HEK293 (cell line): Measurements from ENCODE around the gene STIL.

Source experiments
- CTCF ChIA-PET: fragments of 350-600 bp; formaldehyde crosslinking; extraction: SDS; loops from one replicate; lab custom pipeline; 2021; ENCODE audit warnings: antibody characterized with exemption; lab: Yijun Ruan, JAX
- POLR2A ChIA-PET: fragments of 300-600 bp; formaldehyde crosslinking; extraction: SDS; loops from one replicate; lab custom pipeline; 2020; ENCODE audit warnings: antibody characterized with exemption, inconsistent platforms; lab: Yijun Ruan, JAX
- H3K27ac ChIP-seq: fragments of 200-500 bp; sonication (Bioruptor generic); 2 replicates; pipeline ENCODE4 v1.5.1; 2014; ENCODE audit warnings: low read depth, low read length, control low read depth, inconsistent platforms; ENCODE audit errors: extremely low read depth
- H3K36me3 ChIP-seq, 2 experiments: fragments of 200-500 bp in 1 of 2; sonication (Bioruptor generic) in 1 of 2; 1 replicate in 1 of 2; 2 replicates in 1 of 2; pipeline ENCODE4 v1.5.1; 2014 to 2017; ENCODE audit warnings: inconsistent platforms in 2 of 2, low read length in 2 of 2; ENCODE audit not compliant: control insufficient read depth in 2 of 2, insufficient read depth in 1 of 2
- H3K4me1 ChIP-seq: fragments of 200-500 bp; sonication (Bioruptor generic); 2 replicates; pipeline ENCODE4 v1.5.1; 2014; ENCODE audit warnings: mild to moderate bottlenecking, low read length, inconsistent platforms; ENCODE audit not compliant: control insufficient read depth, insufficient read depth
- H3K4me3 ChIP-seq: 2 replicates; pipeline ENCODE4 v1.5.1; 2011; ENCODE audit warnings: low read depth, mild to moderate bottlenecking, control low read depth, low read length, moderate library complexity
- H3K9me3 ChIP-seq: fragments of 200-500 bp; sonication (Bioruptor generic); 2 replicates; pipeline ENCODE4 v1.5.1; 2014; ENCODE audit warnings: low read depth, low read length, inconsistent platforms; ENCODE audit not compliant: control insufficient read depth, insufficient read depth
- OSR2 ChIP-seq: fragments of 450-650 bp; formaldehyde crosslinking; IDR thresholded peaks from 2 replicates; pipeline ENCODE4 v1.5.1; 2016; ENCODE audit warnings: missing biosample characterization, missing genetic modification characterization
- SCRT1 ChIP-seq: fragments of 450-650 bp; formaldehyde crosslinking; IDR thresholded peaks from 2 replicates; pipeline ENCODE4 v1.5.1; 2016; ENCODE audit warnings: missing biosample characterization, missing genetic modification characterization, borderline replicate concordance
- SCRT2 ChIP-seq: fragments of 450-650 bp; formaldehyde crosslinking; IDR thresholded peaks from 2 replicates; pipeline ENCODE4 v1.5.1; 2016; ENCODE audit warnings: missing biosample characterization, missing genetic modification characterization
- ZBTB7A ChIP-seq: fragments of 450-650 bp; formaldehyde crosslinking; IDR thresholded peaks from 2 replicates; pipeline ENCODE4 v1.5.1; 2016; ENCODE audit warnings: low read depth, missing biosample characterization, missing genetic modification characterization
- ZFP41 ChIP-seq: fragments of 450-650 bp; formaldehyde crosslinking; IDR thresholded peaks from 2 replicates; pipeline ENCODE4 v1.5.1; 2016; ENCODE audit warnings: missing biosample characterization, missing genetic modification characterization, borderline replicate concordance
- ZNF146 ChIP-seq: fragments of 450-650 bp; formaldehyde crosslinking; IDR thresholded peaks from 2 replicates; pipeline ENCODE4 v1.5.1; 2016; ENCODE audit warnings: missing biosample characterization, missing genetic modification characterization
- ZNF19 ChIP-seq: fragments of 450-650 bp; formaldehyde crosslinking; IDR thresholded peaks from 2 replicates; pipeline ENCODE4; 2016; ENCODE audit warnings: missing biosample characterization, missing genetic modification characterization, low read depth
- ZNF398 ChIP-seq: fragments of 450-650 bp; formaldehyde crosslinking; IDR thresholded peaks from 2 replicates; pipeline ENCODE4 v1.5.1; 2017; ENCODE audit warnings: missing biosample characterization, missing genetic modification characterization
- ZNF473 ChIP-seq: fragments of 450-650 bp; formaldehyde crosslinking; IDR thresholded peaks from 2 replicates; pipeline ENCODE4 v1.5.1; 2017; ENCODE audit warnings: missing biosample characterization, missing genetic modification characterization
- ZNF501 ChIP-seq: fragments of 450-650 bp; formaldehyde crosslinking; IDR thresholded peaks from 2 replicates; pipeline ENCODE4 v1.5.1; 2016; ENCODE audit warnings: missing biosample characterization, missing genetic modification characterization
- ZNF555 ChIP-seq: fragments of 450-650 bp; formaldehyde crosslinking; conservative IDR thresholded peaks from 2 replicates; pipeline ENCODE4 v1.5.1; 2017; ENCODE audit warnings: missing biosample characterization, mild to moderate bottlenecking, missing genetic modification characterization, inconsistent platforms
- ZNF580 ChIP-seq: fragments of 450-650 bp; formaldehyde crosslinking; IDR thresholded peaks from 2 replicates; pipeline ENCODE4 v1.5.1; 2016; ENCODE audit warnings: missing biosample characterization, missing genetic modification characterization
- ZNF654 ChIP-seq: fragments of 450-650 bp; formaldehyde crosslinking; IDR thresholded peaks from 2 replicates; pipeline ENCODE4 v1.5.1; 2016; ENCODE audit warnings: low read depth, missing biosample characterization, missing genetic modification characterization
- ZNF670 ChIP-seq: fragments of 450-650 bp; formaldehyde crosslinking; IDR thresholded peaks from 2 replicates; pipeline ENCODE4 v1.5.1; 2016; ENCODE audit warnings: missing biosample characterization, missing genetic modification characterization, low read depth
- ZNF701 ChIP-seq: fragments of 450-650 bp; formaldehyde crosslinking; IDR thresholded peaks from 2 replicates; pipeline ENCODE4 v1.5.1; 2016; ENCODE audit warnings: missing biosample characterization, missing genetic modification characterization
- TF ChIP-seq, protein P1 (sequence below): fragments of 450-650 bp; formaldehyde crosslinking; IDR thresholded peaks from 2 replicates; pipeline ENCODE4 v1.5.1; 2017; ENCODE audit warnings: missing biosample characterization, missing genetic modification characterization
- TF ChIP-seq, protein P2 (sequence below): fragments of 450-650 bp; formaldehyde crosslinking; IDR thresholded peaks from 2 replicates; pipeline ENCODE4 v1.5.1; 2016; ENCODE audit warnings: missing biosample characterization, missing genetic modification characterization

Gene STIL

DNA sequence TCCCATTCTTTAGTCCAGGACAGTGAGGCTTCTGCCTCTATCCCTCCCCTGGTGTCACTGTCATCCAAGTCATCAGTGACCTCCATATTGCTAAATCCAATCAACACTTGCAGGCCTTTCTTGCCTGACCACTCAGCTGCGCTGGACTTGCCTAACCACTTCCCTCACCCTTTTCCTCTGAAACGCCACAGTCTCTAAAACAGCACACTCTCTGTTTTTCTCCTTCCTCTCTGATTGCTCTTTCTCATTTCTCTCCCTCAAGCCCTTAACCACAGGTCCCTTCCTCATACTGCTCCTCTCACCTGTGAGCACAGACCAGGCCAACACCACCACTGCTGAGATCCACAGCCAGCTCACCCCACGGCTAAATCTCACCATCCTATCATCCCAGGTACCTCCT lies 99.4 kb downstream of the STIL start (continued):
- TF ChIP-seq, protein P1, sequence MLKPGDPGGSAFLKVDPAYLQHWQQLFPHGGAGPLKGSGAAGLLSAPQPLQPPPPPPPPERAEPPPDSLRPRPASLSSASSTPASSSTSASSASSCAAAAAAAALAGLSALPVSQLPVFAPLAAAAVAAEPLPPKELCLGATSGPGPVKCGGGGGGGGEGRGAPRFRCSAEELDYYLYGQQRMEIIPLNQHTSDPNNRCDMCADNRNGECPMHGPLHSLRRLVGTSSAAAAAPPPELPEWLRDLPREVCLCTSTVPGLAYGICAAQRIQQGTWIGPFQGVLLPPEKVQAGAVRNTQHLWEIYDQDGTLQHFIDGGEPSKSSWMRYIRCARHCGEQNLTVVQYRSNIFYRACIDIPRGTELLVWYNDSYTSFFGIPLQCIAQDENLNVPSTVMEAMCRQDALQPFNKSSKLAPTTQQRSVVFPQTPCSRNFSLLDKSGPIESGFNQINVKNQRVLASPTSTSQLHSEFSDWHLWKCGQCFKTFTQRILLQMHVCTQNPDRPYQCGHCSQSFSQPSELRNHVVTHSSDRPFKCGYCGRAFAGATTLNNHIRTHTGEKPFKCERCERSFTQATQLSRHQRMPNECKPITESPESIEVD (tag by site-specific recombination) = no peak
- TF ChIP-seq ZNF501 (tag by site-specific recombination) = no peak
- TF ChIP-seq ZNF670 (tag by site-specific recombination) = no peak
- no peak for TF ChIP-seq ZNF398 (tag by site-specific recombination)
- no peak for TF ChIP-seq ZNF146
- TF ChIP-seq ZNF701 = no peak
- TF ChIP-seq, all 188 proteins: peak for 0

- H3K4me3 ChIP-seq = no peak overlapping the region
- TF ChIP-seq OSR2 (tag by site-specific recombination) (no peak), ZNF654 (no peak), ZBTB7A (tag by site-specific recombination) (no peak), SCRT2 (tag by site-specific recombination) (0 out of 2 replicates have a peak, but pooled peaks have one; percentile 5), ZFP41 (tag by site-specific recombination) (no peak)
- TF ChIP-seq, all 188 proteins: peak for 1
- Histone ChIP-seq H3K27ac (no peak overlapping the region), H3K9me3 (no peaks in the 10 kb centered on the region), H3K4me1 (no peaks in the 10 kb centered on the region), H3K36me3 (no peaks in the 10 kb centered on the region)
- POLR2A ChIA-PET = no interaction called here
- CTCF ChIA-PET = interaction anchor here (0.8 to 1.7 kb wide), 3 partner anchors 20 to 49 kb away, joined by 4 to 6 read pairs (median 6); no protein-coding TSS in a partner anchor
Measured at GRCh38 chr1:47213230-47213963, 100.5 kb downstream of the STIL start.

- no peak overlapping the region for H3K27ac ChIP-seq
- ChIA-PET POLR2A (no interaction called here), CTCF (interaction anchor here (0.7 to 1.7 kb wide), 3 partner anchors 20 to 688 kb away, joined by 3 to 6 read pairs (median 4); no protein-coding TSS in a partner anchor)
- H3K36me3 ChIP-seq = no peaks in the 10 kb centered on the region
- TF ChIP-seq ZNF473 = no peak
- TF ChIP-seq SCRT1 = peak; percentile 90
- no peak for TF ChIP-seq ZNF555 (tag by site-specific recombination)
- TF ChIP-seq OSR2 (tag by site-specific recombination) = no peak
- peak; percentile 94 for TF ChIP-seq SCRT2 (tag by site-specific recombination)
- TF ChIP-seq, protein P2, sequence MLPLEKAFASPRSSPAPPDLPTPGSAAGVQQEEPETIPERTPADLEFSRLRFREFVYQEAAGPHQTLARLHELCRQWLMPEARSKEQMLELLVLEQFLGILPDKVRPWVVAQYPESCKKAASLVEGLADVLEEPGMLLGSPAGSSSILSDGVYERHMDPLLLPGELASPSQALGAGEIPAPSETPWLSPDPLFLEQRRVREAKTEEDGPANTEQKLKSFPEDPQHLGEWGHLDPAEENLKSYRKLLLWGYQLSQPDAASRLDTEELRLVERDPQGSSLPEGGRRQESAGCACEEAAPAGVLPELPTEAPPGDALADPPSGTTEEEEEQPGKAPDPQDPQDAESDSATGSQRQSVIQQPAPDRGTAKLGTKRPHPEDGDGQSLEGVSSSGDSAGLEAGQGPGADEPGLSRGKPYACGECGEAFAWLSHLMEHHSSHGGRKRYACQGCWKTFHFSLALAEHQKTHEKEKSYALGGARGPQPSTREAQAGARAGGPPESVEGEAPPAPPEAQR (tag by site-specific recombination) = no peak
- no peak for TF ChIP-seq ZNF19 (tag by site-specific recombination)
- no peak for TF ChIP-seq ZBTB7A (tag by site-specific recombination)
- TF ChIP-seq ZNF580 (tag by site-specific recombination) = no peak
- no peaks in the 10 kb centered on the region for H3K4me1 ChIP-seq
- H3K4me3 ChIP-seq = no peak overlapping the region
- no peaks in the 10 kb centered on the region for H3K9me3 ChIP-seq
Measured at GRCh38 chr1:47212636-47213229, 101.2 kb downstream of the STIL start.
